ENCODE data around the gene TMEM79. TPM values are rescaled to one million over a fixed set of nuclear protein-coding genes. Genes with fewer than 3 reads are reported as not detected.

The TMEM79 gene
- total RNA-seq, 2 donors from 2014 or later: 1.6 to 2.7 TPM

Other genes with a start within 250 kb of the TMEM79 start
- gene UBQLN4, start 230.5 kb upstream of the TMEM79 start, total RNA-seq: 10 to 100 TPM; 18.0 to 29.1 TPM
- gene LAMTOR2, start 229.5 kb upstream of the TMEM79 start, total RNA-seq: 10 to 100 TPM; 34.7 to 38.4 TPM
- gene RAB25, start 223.2 kb upstream of the TMEM79 start, total RNA-seq: not detected
- under 1 TPM; 0.23 to 0.76 TPM for gene MEX3A, start 201.9 kb upstream of the TMEM79 start, total RNA-seq
- 100 to 1,000 TPM; 500 to 599 TPM for gene LMNA, start 169.6 kb upstream of the TMEM79 start, total RNA-seq
- 1 to 10 TPM; 5.8 to 8.0 TPM for gene SEMA4A, start 130.7 kb upstream of the TMEM79 start, total RNA-seq
- gene SLC25A44, start 90.2 kb upstream of the TMEM79 start, total RNA-seq: 10 to 100 TPM; 16.1 to 21.2 TPM
- 10 to 100 TPM; 31.8 to 34.6 TPM for gene PMF1, start 71.3 kb upstream of the TMEM79 start, total RNA-seq
- under 1 TPM in 1 of 2 donors, not detected in 1; 0.71 TPM for gene BGLAP, start 42.1 kb upstream of the TMEM79 start, total RNA-seq
- gene PAQR6, start 36.3 kb upstream of the TMEM79 start, total RNA-seq: 1 to 10 TPM in 1 of 2 donors, under 1 TPM in 1; 0.43 to 1.9 TPM
- 10 to 100 TPM; 44.0 to 50.9 TPM for gene SMG5, start 1.5 kb upstream of the TMEM79 start, total RNA-seq
- gene GLMP, start 11.4 kb downstream of the TMEM79 start, total RNA-seq: 10 to 100 TPM; 34.2 to 51.5 TPM
- not detected for gene VHLL, start 15.0 kb downstream of the TMEM79 start, total RNA-seq
- gene CCT3, start 54.0 kb downstream of the TMEM79 start, total RNA-seq: 100 to 1,000 TPM; 124 to 133 TPM
- gene TSACC, start 54.2 kb downstream of the TMEM79 start, total RNA-seq: not detected
- not detected for gene RHBG, start 84.9 kb downstream of the TMEM79 start, total RNA-seq
- gene MEF2D, start 216.4 kb downstream of the TMEM79 start, total RNA-seq: 100 to 1,000 TPM in 1 of 2 donors, 10 to 100 TPM in 1; 77.5 to 102 TPM

Measured in posterior vena cava (tissue), 2 donors.